Natural killer cell treated with Interleukin-12 subunit alpha and Interleukin-12 subunit beta and Interleukin-15 and Interleukin-18, amount 100 ng/mL, for 72 hours (primary cell): ENCODE results near the gene CDRT15. TPM values are rescaled to one million over a fixed set of nuclear protein-coding genes. Genes with fewer than 3 reads are reported as not detected.

ENCODE experiments used
- ATAC-seq, 2 donors: fragments of 150-1000 bp; cut with Tn5 transposase in 1 of 2; sonication (Bioruptor Pico), chemical (Tn5 transposase) in 1 of 2; 2 replicates each; pipeline ENCODE4 v1.10.0; 2021
- DNase-seq: peaks from one replicate; pipeline ENCODE4 v3.0.0; 2022; ENCODE audit warnings: low spot score
- H3K27ac Mint-ChIP-seq, 2 donors: 1 replicate in 1 of 2; 2 replicates in 1 of 2; pipeline ENCODE4 v1.8.0; 2022; ENCODE audit warnings: mixed read lengths in 2 of 2, mild to moderate bottlenecking in 1 of 2, moderate library complexity in 1 of 2
- H3K27me3 Mint-ChIP-seq, 2 donors: 1 replicate in 1 of 2; 2 replicates in 1 of 2; pipeline ENCODE4 v1.8.0; 2022; ENCODE audit warnings: mixed read lengths in 2 of 2
- H3K36me3 Mint-ChIP-seq: one replicate; pipeline ENCODE4 v1.8.0; 2022; ENCODE audit warnings: mixed read lengths
- H3K4me1 Mint-ChIP-seq, 2 donors: 1 replicate in 1 of 2; 2 replicates in 1 of 2; pipeline ENCODE4 v1.8.0; 2022; ENCODE audit warnings: low read depth in 2 of 2, mixed read lengths in 2 of 2, mild to moderate bottlenecking in 1 of 2
- H3K4me3 Mint-ChIP-seq: one replicate; pipeline ENCODE4 v1.8.0; 2022; ENCODE audit warnings: mixed read lengths
- H3K9me3 Mint-ChIP-seq: 2 replicates; pipeline ENCODE4 v1.8.0; 2022; ENCODE audit warnings: mixed read lengths
- total RNA-seq, 2 donors: library from RNA; stranded (reverse); gene quantifications; one replicate each; pipeline ENCODE4 v1.2.3, GENCODE V29; 2022

CDRT15 gene
- total RNA-seq, 2 donors from 2014 or later, result not detected

DNA sequence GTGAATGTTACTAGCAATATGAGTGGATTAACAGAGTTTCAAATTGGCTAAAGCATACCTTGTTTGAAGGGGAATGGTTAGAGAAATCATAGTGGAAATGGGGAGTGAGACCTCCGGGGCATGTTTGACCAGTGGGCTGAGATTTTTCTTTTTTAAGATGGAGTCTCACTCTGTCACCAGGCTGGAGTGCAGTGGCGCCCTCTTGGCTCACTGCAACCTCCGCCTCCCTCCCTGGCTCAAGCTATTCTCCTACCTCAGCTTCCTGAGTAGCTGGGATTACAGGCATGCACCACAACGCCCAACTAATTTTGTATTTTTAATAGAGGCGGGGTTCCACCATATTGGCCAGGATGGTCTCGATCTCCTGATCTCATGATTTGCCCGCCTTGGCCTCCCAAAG lies 9.6 kb downstream of the CDRT15 start:
- Mint-ChIP-seq H3K27me3 (no peaks in the 10 kb centered on the region), H3K9me3 (no peaks in the 10 kb centered on the region), H3K27ac (no peak overlapping the region), H3K36me3 (peaks cover 5% of the 10 kb centered on the region), H3K4me1 (peaks cover 0 to 2% of the 10 kb centered on the region in 2 donors), H3K4me3 (no peak overlapping the region)
- ATAC-seq (no peak), DNase-seq (no peak)

DNA sequence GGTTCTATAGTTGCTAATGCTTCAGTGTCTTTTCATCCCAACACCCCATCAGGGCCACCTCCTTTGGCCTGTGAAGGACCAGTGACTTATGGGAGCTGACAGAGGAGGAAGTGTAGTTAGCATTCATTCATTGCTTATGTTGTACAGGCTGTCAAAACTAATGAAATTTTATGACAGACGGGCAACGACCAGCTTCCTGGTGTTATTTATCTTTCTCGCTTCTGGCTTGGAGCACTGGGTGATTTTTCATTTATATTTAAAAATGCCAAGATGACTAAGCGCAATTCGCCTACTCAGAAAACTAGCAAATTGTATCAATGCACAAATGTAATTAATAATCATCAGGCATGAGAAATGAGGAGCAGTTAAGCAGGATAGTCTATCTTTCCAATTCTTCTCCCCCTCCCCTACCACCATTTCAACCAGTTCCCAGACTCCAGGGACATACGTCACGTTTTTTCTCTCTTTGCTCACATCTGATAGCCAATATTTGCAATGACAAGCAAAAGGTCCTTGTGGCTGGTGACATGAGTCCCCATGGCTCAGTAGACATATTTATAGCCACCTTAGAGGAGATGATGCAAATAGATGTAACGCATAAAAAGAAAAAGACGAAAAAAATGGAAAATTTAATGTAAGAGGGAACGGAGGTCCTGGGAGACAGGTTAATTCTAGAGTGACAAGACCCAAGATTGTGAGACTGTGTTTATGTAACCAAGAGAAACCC lies 11.2 kb downstream of the CDRT15 start:
- H3K4me1 Mint-ChIP-seq, result peaks cover 0 to 2% of the 10 kb centered on the region in 2 donors
- no peak overlapping the region for H3K27ac Mint-ChIP-seq
- ATAC-seq (no peak), DNase-seq (no peak)
- H3K36me3 Mint-ChIP-seq, result peaks cover 5% of the 10 kb centered on the region
- no peaks in the 10 kb centered on the region for H3K9me3 Mint-ChIP-seq
- H3K4me3 Mint-ChIP-seq, result no peak overlapping the region
- H3K27me3 Mint-ChIP-seq, result no peaks in the 10 kb centered on the region

DNA sequence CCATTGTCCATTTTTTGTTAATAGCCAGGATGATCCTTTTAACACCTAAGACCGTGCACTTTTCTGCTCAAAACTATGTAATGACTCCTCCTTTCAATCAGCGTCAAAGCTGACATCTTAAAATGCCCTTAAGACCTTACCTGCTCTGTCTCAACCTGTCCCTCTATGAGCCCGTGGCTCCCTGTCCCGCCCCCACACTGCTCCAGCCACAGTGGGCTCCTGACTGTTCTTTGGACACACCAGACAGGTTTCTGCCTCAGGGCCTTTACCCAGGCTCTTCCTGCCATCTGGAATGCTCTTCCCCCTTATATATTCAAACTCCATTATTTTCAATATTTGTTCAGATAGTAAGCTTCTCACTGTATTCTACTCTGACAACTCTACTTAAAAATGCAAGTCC lies 14.1 kb downstream of the CDRT15 start:
- Mint-ChIP-seq H3K27me3 (no peaks in the 10 kb centered on the region), H3K4me1 (no peaks in the 10 kb centered on the region), H3K36me3 (peaks cover 5% of the 10 kb centered on the region), H3K27ac (no peak overlapping the region), H3K9me3 (no peaks in the 10 kb centered on the region), H3K4me3 (no peak overlapping the region)
- no peak for DNase-seq
- ATAC-seq, result no peak

GRCh38 chr17:14214271-14214670 lies 22.4 kb downstream of the CDRT15 start:
- H3K9me3 Mint-ChIP-seq, result no peaks in the 10 kb centered on the region
- H3K27ac Mint-ChIP-seq, result no peak overlapping the region
- H3K4me1 Mint-ChIP-seq, result peaks cover 12 to 26% of the 10 kb centered on the region in 2 donors
- H3K4me3 Mint-ChIP-seq, result no peak overlapping the region
- no peak for DNase-seq
- H3K27me3 Mint-ChIP-seq, result no peaks in the 10 kb centered on the region
- H3K36me3 Mint-ChIP-seq, result no peaks in the 10 kb centered on the region
- ATAC-seq, result no peak

DNA sequence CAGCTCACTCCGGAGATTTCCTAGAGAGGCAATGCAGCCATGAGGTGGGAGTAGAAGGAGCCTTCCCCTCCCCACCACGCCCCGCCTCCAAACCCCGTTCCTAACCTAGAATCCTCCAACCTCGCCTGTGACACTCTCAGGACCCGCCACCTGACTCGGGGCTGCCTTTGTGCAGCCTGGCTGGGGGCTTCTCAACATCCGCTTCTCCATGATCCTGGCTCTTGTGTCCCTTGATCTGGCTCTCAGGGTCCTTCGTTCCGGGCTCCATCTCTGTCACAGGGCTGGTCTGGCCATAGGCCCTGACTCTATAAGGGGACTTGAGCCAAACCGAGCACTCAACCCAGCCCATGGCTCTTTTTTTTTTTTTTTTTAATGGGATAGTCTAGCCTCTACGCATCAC lies 24.3 kb downstream of the CDRT15 start:
- Mint-ChIP-seq H3K9me3 (no peaks in the 10 kb centered on the region), H3K27ac (peak overlapping the region in 1 of 2 donors; percentile 22), H3K27me3 (no peaks in the 10 kb centered on the region), H3K4me1 (peaks cover 30 to 43% of the 10 kb centered on the region in 2 donors), H3K4me3 (no peak overlapping the region), H3K36me3 (no peaks in the 10 kb centered on the region)
- DNase-seq, result no peak
- ATAC-seq, result no peak

GRCh38 chr17:14211801-14212200 lies 24.9 kb downstream of the CDRT15 start:
- DNase-seq (no peak), ATAC-seq (no peak)
- Mint-ChIP-seq H3K9me3 (no peaks in the 10 kb centered on the region), H3K27me3 (no peaks in the 10 kb centered on the region), H3K4me1 (peaks cover 34 to 48% of the 10 kb centered on the region in 2 donors), H3K36me3 (no peaks in the 10 kb centered on the region), H3K27ac (peak overlapping the region in 1 of 2 donors; percentile 49), H3K4me3 (no peak overlapping the region)

- H3K27ac Mint-ChIP-seq, result no peak overlapping the region
- H3K4me3 Mint-ChIP-seq, result no peak overlapping the region
- H3K9me3 Mint-ChIP-seq, result no peaks in the 10 kb centered on the region
- H3K36me3 Mint-ChIP-seq, result no peaks in the 10 kb centered on the region
- H3K27me3 Mint-ChIP-seq, result no peaks in the 10 kb centered on the region
- ATAC-seq (no peak), DNase-seq (no peak)
- H3K4me1 Mint-ChIP-seq, result peaks cover 36 to 52% of the 10 kb centered on the region in 2 donors
Observed at GRCh38 chr17:14211246-14211645, 25.4 kb downstream of the CDRT15 start.

DNA sequence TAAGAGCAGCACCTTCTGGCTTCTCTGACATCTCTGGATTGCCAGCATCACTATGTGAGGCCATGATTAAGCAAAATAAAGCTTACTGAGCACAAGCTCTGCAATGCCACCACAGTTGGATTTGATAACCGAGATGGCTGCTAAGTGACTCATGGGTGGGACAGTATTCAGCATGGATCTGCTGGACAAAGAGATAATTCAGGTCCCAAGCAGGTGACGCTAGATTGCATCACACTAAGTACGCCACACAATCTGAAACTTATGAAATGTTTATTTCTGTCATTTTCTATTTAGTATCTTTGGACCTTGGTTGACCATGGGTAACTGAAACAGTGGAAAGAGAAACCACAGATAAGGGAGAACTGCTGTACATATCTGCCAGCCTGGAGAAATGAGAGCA lies 27.4 kb downstream of the CDRT15 start:
- no peaks in the 10 kb centered on the region for H3K27me3 Mint-ChIP-seq
- H3K4me1 Mint-ChIP-seq, result peaks cover 56 to 72% of the 10 kb centered on the region in 2 donors
- no peaks in the 10 kb centered on the region for H3K9me3 Mint-ChIP-seq
- ATAC-seq (no peak), DNase-seq (no peak)
- peaks cover 5% of the 10 kb centered on the region for H3K36me3 Mint-ChIP-seq
- H3K27ac Mint-ChIP-seq, result peak overlapping the region in 1 of 2 donors; percentile 37
- no peak overlapping the region for H3K4me3 Mint-ChIP-seq

GRCh38 chr17:14207791-14208190 lies 28.9 kb downstream of the CDRT15 start:
- Mint-ChIP-seq H3K4me3 (peak overlapping the region; percentile 33), H3K36me3 (peaks cover 6% of the 10 kb centered on the region), H3K27me3 (no peaks in the 10 kb centered on the region), H3K4me1 (peaks cover 71 to 82% of the 10 kb centered on the region in 2 donors), H3K9me3 (no peaks in the 10 kb centered on the region), H3K27ac (peak overlapping the region; percentile 17 to 88)
- DNase-seq (no peak), ATAC-seq (no peak)

DNA sequence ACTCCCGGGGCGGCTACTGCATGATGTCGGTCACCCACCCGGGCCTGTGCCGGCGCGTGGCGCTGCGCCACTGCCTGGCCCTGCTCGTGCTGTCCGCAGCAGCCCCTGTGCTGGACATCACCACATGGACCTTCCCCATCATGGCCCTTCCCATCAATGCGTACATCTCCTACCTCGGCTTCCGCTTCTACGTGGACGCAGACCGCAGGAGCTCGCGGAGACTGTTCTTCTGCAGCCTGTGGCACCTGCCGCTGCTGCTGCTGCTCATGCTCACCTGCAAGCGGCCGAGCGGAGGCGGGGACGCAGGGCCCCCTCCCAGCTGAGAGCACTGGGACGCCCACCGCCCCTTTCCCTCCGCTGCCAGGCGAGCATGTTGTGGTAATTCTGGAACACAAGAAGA lies 29.8 kb downstream of the CDRT15 start:
- ATAC-seq, result no peak
- DNase-seq, result no peak
- Mint-ChIP-seq H3K4me1 (peaks cover 80 to 85% of the 10 kb centered on the region in 2 donors), H3K9me3 (no peaks in the 10 kb centered on the region), H3K36me3 (peaks cover 6% of the 10 kb centered on the region), H3K27ac (peak overlapping the region; percentile 17 to 88), H3K4me3 (no peak overlapping the region), H3K27me3 (no peaks in the 10 kb centered on the region)

DNA sequence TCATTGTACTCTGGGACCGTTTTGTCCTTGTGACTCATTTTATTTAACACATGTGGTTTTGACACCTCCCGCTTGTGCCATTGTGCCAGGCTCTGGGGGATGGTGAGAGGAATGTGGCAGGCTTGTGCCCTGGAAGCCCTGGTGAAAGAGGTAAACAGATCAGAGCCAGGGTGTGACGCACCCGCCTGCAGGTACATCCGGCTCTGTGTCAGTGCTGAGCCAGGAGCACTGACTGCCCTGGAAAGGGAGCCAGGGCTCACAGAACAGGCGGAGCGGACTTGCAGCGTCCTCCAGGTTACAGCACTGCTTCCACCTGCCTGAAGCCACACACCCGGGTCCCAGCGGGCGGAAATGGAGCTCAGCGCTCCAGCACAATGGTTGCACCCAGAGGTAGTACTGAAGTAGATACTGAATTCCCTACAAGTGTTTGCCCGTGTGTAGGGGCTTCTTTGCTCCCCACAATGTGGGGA lies 30.6 kb downstream of the CDRT15 start:
- Mint-ChIP-seq H3K4me3 (peak overlapping the region; percentile 86), H3K27me3 (no peaks in the 10 kb centered on the region), H3K9me3 (no peaks in the 10 kb centered on the region), H3K4me1 (peaks cover 84 to 86% of the 10 kb centered on the region in 2 donors), H3K27ac (peak overlapping the region; percentile 89 to 93), H3K36me3 (peaks cover 6% of the 10 kb centered on the region)
- DNase-seq (peak; percentile 72), ATAC-seq (peak; percentile 81 to 84)

GRCh38 chr17:14205380-14205779 lies 31.3 kb downstream of the CDRT15 start:
- H3K9me3 Mint-ChIP-seq, result no peaks in the 10 kb centered on the region
- DNase-seq (no peak), ATAC-seq (no peak)
- no peaks in the 10 kb centered on the region for H3K27me3 Mint-ChIP-seq
- H3K27ac Mint-ChIP-seq, result peak overlapping the region; percentile 89 to 93
- peaks cover 88 to 90% of the 10 kb centered on the region in 2 donors for H3K4me1 Mint-ChIP-seq
- H3K4me3 Mint-ChIP-seq, result peak overlapping the region; percentile 86
- H3K36me3 Mint-ChIP-seq, result peaks cover 6% of the 10 kb centered on the region

DNA sequence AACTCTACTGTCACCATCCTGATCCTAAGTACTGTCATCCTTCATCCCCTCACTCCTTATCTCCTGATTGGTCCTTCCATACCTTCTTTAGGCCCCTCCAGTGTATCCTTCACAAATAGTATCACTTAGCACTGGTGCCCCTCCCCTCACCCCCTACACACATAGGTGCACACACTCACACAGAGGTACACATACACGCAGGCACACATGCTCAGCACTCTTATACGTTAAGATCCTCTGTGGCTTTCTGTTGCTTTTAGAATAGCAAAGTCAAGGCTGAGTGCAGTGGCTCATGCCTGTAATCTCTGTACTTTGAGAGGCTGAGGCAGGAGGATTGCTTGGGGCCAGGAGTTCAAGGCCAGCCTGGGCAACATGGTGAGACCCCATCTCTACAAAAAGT lies 32.1 kb downstream of the CDRT15 start:
- ATAC-seq (no peak), DNase-seq (no peak)
- H3K9me3 Mint-ChIP-seq, result no peaks in the 10 kb centered on the region
- no peaks in the 10 kb centered on the region for H3K27me3 Mint-ChIP-seq
- H3K4me1 Mint-ChIP-seq, result peaks cover 88 to 92% of the 10 kb centered on the region in 2 donors
- H3K36me3 Mint-ChIP-seq, result peaks cover 6% of the 10 kb centered on the region
- peak overlapping the region; percentile 89 to 93 for H3K27ac Mint-ChIP-seq
- H3K4me3 Mint-ChIP-seq, result peak overlapping the region; percentile 24

GRCh38 chr17:14204084-14204483 lies 32.6 kb downstream of the CDRT15 start:
- Mint-ChIP-seq H3K4me1 (peaks cover 92 to 94% of the 10 kb centered on the region in 2 donors), H3K9me3 (no peaks in the 10 kb centered on the region), H3K36me3 (peaks cover 6% of the 10 kb centered on the region), H3K27me3 (no peaks in the 10 kb centered on the region), H3K4me3 (peak overlapping the region; percentile 24), H3K27ac (peak overlapping the region; percentile 89 to 93)
- ATAC-seq, result no peak
- DNase-seq, result no peak
